ENCODE measurements around the gene EBLN1. TPM values are rescaled to one million over a fixed set of nuclear protein-coding genes. Genes with fewer than 3 reads are reported as not detected.

The EBLN1 gene
- total RNA-seq, 1 experiment from 2014 or later = not detected

DNA sequence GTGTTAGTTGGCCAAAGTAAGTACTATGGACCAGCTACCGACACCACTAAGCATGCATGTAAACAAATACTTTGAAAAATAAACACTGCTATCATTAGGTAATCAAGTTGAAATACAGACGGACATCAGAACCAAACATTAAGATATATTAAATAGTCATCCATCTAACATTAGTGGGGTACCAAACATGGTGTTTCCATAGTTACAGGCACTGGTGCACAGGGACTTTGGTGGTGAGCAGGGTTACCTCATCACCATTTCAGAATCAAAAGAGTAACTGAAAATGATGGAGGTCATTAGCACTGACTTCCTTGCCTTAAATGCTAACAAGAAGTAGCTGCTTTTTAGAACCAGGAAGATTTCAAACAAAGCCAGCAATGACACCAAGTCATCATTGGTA is 23.9 kb downstream of the EBLN1 start:
- no peak overlapping the region for H3K14ac ChIP-seq (ENCODE audit: insufficient read depth, low read length)
- H3K36me3 Mint-ChIP-seq (ENCODE audit: insufficient read depth in 1 of 3, low read depth in 3 of 3) = no peaks in the 10 kb centered on the region
- no peaks in the 10 kb centered on the region for H3K4me1 ChIP-seq (ENCODE audit: insufficient read depth, low read length)

More for the DNA sequence above, 23.9 kb downstream of the EBLN1 start:
- no peaks in the 10 kb centered on the region for H3K79me2 ChIP-seq (ENCODE audit: insufficient read depth, low read length)
- H2BK15ac ChIP-seq (ENCODE audit: low read depth, low read length) = no peak overlapping the region
- Mint-ChIP-seq H3K27me3 (ENCODE audit: low read depth) (no peaks in the 10 kb centered on the region), H3K9me3 (no peaks in the 10 kb centered on the region), H3K4me1 (no peaks in the 10 kb centered on the region), H3K4me3 (no peak overlapping the region), H3K27ac (no peak overlapping the region)
- H3K9ac ChIP-seq (ENCODE audit: extremely low read depth, insufficient read length, low read length) = no peak overlapping the region
- H3K27ac ChIP-seq (ENCODE audit: insufficient read length, low read depth, low read length) = no peak overlapping the region
- no peaks in the 10 kb centered on the region for H3K79me1 ChIP-seq (ENCODE audit: insufficient read depth, low read depth, low read length, poor library complexity, severe bottlenecking)
- no peak overlapping the region for H3K4me2 ChIP-seq (ENCODE audit: insufficient read depth, insufficient read length, low read length)
- no peak overlapping the region for H2BK5ac ChIP-seq (ENCODE audit: insufficient read length, low read length)
- H3T11ph ChIP-seq (ENCODE audit: low read length) = no peak overlapping the region
- H2BK12ac ChIP-seq (ENCODE audit: insufficient read length, low read depth, low read length) = no peak overlapping the region
- no peak for DNase-seq
- no peak overlapping the region for H4K91ac ChIP-seq (ENCODE audit: insufficient read length, low read depth, low read length)
- no CpG with 5 or more reads among the region's 2 CpGs for WGBS (ENCODE audit: extremely low coverage, insufficient read length, low lambda C conversion rate)
- no peaks in the 10 kb centered on the region for H3K9me3 ChIP-seq (ENCODE audit: control insufficient read depth, low read depth, low read length)
- H3K56ac ChIP-seq (ENCODE audit: insufficient read length, low read depth, low read length) = no peak overlapping the region
- no peak overlapping the region for H3K4ac ChIP-seq (ENCODE audit: low read depth, low read length)
- H3K27me3 ChIP-seq (ENCODE audit: insufficient read depth, low read length) = no peaks in the 10 kb centered on the region
- H4K5ac ChIP-seq (ENCODE audit: insufficient read length, low read depth, low read length) = no peak overlapping the region
- H2BK120ac ChIP-seq (ENCODE audit: low read depth, low read length, poor library complexity, severe bottlenecking) = no peak overlapping the region
- TF ChIP-seq, protein P1, sequence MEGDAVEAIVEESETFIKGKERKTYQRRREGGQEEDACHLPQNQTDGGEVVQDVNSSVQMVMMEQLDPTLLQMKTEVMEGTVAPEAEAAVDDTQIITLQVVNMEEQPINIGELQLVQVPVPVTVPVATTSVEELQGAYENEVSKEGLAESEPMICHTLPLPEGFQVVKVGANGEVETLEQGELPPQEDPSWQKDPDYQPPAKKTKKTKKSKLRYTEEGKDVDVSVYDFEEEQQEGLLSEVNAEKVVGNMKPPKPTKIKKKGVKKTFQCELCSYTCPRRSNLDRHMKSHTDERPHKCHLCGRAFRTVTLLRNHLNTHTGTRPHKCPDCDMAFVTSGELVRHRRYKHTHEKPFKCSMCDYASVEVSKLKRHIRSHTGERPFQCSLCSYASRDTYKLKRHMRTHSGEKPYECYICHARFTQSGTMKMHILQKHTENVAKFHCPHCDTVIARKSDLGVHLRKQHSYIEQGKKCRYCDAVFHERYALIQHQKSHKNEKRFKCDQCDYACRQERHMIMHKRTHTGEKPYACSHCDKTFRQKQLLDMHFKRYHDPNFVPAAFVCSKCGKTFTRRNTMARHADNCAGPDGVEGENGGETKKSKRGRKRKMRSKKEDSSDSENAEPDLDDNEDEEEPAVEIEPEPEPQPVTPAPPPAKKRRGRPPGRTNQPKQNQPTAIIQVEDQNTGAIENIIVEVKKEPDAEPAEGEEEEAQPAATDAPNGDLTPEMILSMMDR (conservative IDR thresholded peaks at IDR 0.05) = no peak
- no peak overlapping the region for H2BK20ac ChIP-seq (ENCODE audit: low read depth, low read length, poor library complexity, severe bottlenecking)
- H4K20me1 ChIP-seq (ENCODE audit: control insufficient read depth, insufficient read depth, insufficient read length) = no peaks in the 10 kb centered on the region
- no peak overlapping the region for H2AFZ ChIP-seq (ENCODE audit: low read length)
- no peak overlapping the region for H3K23ac ChIP-seq (ENCODE audit: insufficient read length, low read depth, low read length)
- H3K18ac ChIP-seq (ENCODE audit: insufficient read length, low read depth, low read length) = no peak overlapping the region
- H4K8ac ChIP-seq (replicated peaks; ENCODE audit: insufficient read length, low read depth, low read length) = no peak overlapping the region
- no peaks in the 10 kb centered on the region for H3K23me2 ChIP-seq (ENCODE audit: insufficient read length, low read depth, low read length, poor library complexity, severe bottlenecking)
- no peak overlapping the region for H2AK5ac ChIP-seq (ENCODE audit: insufficient read length, low read length)

All from H9 (cell line).